GM12878 (cell line): ENCODE measurements around the gene LANCL2. TPM values are rescaled to one million over a fixed set of nuclear protein-coding genes. Genes with fewer than 3 reads are reported as not detected.

Experiments
- ATAC-seq: fragments of 200-7000 bp; cut with Tn5 transposase; 3 replicates; pipeline ENCODE4 v1.9.1; 2020; ENCODE audit warnings: mild to moderate bottlenecking, moderate library complexity
- BruUV-seq: library from RNA; stranded (reverse); fragments of 400-500 nt; replicated peaks from 2 replicates; lab custom pipeline; 2021; lab: Mats Ljungman, UMichigan
- CTCF ChIA-PET: fragments of 300-600 bp; sonication (Branson Sonifier 250); formaldehyde crosslinking; extraction: SDS; loops from one replicate; lab custom pipeline; 2021; ENCODE audit warnings: inconsistent platforms; lab: Yijun Ruan, JAX
- POLR2A ChIA-PET: fragments of 350-600 bp; formaldehyde crosslinking; extraction: SDS; loops from one replicate; lab custom pipeline; 2021; ENCODE audit warnings: inconsistent platforms; lab: Charles Lee
- RAD21 ChIA-PET: fragments of 300-600 bp; sonication (Branson Sonifier 250); formaldehyde crosslinking; loops from one replicate; lab custom pipeline; 2023; ENCODE audit warnings: antibody characterized with exemption; ENCODE audit not compliant: unreplicated experiment; lab: Charles Lee
- SMC1A ChIA-PET: fragments of 300-600 bp; sonication (Branson Sonifier 250); formaldehyde crosslinking; loops from one replicate; lab custom pipeline; 2023; ENCODE audit not compliant: unreplicated experiment, uncharacterized antibody; lab: Charles Lee
- DNase-seq: peaks from one replicate; pipeline ENCODE4 v3.0.0-alpha.2; 2011; ENCODE audit warnings: low read depth, low spot score
- FAIRE-seq: peaks from 3 replicates; lab custom pipeline; 2011; peaks lifted over from hg19 to GRCh38; lab: Jason Lieb, UNC
- H2AFZ ChIP-seq: 2 replicates; pipeline ENCODE4 v1.6.0; 2011; ENCODE audit warnings: low read depth, low read length, control low read depth; ENCODE audit not compliant: control insufficient read depth
- H3K27ac ChIP-seq: 2 replicates; pipeline ENCODE4 v1.5.1; 2011; ENCODE audit warnings: control low read depth; ENCODE audit not compliant: control insufficient read depth, insufficient read depth
- H3K27me3 ChIP-seq, 2 experiments: replicated peaks in 1 of 2; 2 replicates each; pipeline versions ENCODE4 v1.6.0 to v1.6.1; 2011; ENCODE audit warnings: low read length in 1 of 2; ENCODE audit not compliant: control insufficient read depth in 2 of 2, insufficient read depth in 2 of 2
- H3K36me3 ChIP-seq, 2 experiments: 2 replicates each; pipeline ENCODE4 v1.5.1; 2011; ENCODE audit warnings: low read length in 1 of 2; ENCODE audit not compliant: control insufficient read depth in 2 of 2, insufficient read depth in 2 of 2
- H3K4me1 ChIP-seq: 2 replicates; pipeline ENCODE4 v1.6.1; 2011; ENCODE audit warnings: mild to moderate bottlenecking, low read length, moderate library complexity, mixed read lengths; ENCODE audit not compliant: control insufficient read depth, insufficient read depth
- H3K4me2 ChIP-seq: 2 replicates; pipeline ENCODE4 v1.6.0; 2011; ENCODE audit warnings: control low read depth; ENCODE audit not compliant: control insufficient read depth, insufficient read depth
- H3K4me3 ChIP-seq: fragments of 200-600 bp; sonication (generic); 2 replicates; pipeline ENCODE4 v1.5.1; 2016
- H3K79me2 ChIP-seq: 2 replicates; pipeline ENCODE4 v1.6.0; 2011; ENCODE audit warnings: low read length; ENCODE audit not compliant: control insufficient read depth, insufficient read depth
- H3K9ac ChIP-seq: 2 replicates; pipeline ENCODE4 v1.8.0; 2011; ENCODE audit warnings: low read length, control low read depth, mixed read lengths; ENCODE audit not compliant: control insufficient read depth, insufficient read depth
- H3K9me3 ChIP-seq: replicated peaks from 3 replicates; pipeline ENCODE4 v1.5.1; 2011; ENCODE audit warnings: mild to moderate bottlenecking, low read length; ENCODE audit not compliant: control insufficient read depth, insufficient read depth
- H4K20me1 ChIP-seq: 2 replicates; pipeline ENCODE4 v1.6.0; 2011; ENCODE audit not compliant: control insufficient read depth, insufficient read depth
- BACH1 ChIP-seq: fragments of 450-650 bp; IDR thresholded peaks from 2 replicates; pipeline ENCODE4 v1.6.1; 2017; ENCODE audit warnings: mild to moderate bottlenecking, borderline replicate concordance
- BHLHE40 ChIP-seq, 2 experiments: fragments of 450-650 bp in 1 of 2; IDR thresholded peaks; 2 replicates each; pipeline ENCODE4 v1.6.1; 2011 to 2017; ENCODE audit warnings: low read depth in 2 of 2, borderline replicate concordance in 1 of 2, improper control_type of control experiment in 1 of 2, low read length in 1 of 2, mild to moderate bottlenecking in 1 of 2
- GABPA ChIP-seq: IDR thresholded peaks from 2 replicates; pipeline ENCODE4 v1.6.1; 2014; ENCODE audit warnings: antibody characterized with exemption, low read depth, mild to moderate bottlenecking, inconsistent platforms
- JUNB ChIP-seq: IDR thresholded peaks from 2 replicates; pipeline ENCODE4 v1.6.1; 2016; ENCODE audit warnings: antibody characterized with exemption, mild to moderate bottlenecking
- NFIC ChIP-seq: IDR thresholded peaks from 2 replicates; pipeline ENCODE4 v1.6.1; 2012; ENCODE audit warnings: low read depth, mild to moderate bottlenecking, inconsistent platforms, low read length, moderate library complexity
- PBX3 ChIP-seq: IDR thresholded peaks from 2 replicates; pipeline ENCODE4 v1.6.1; 2011; ENCODE audit warnings: mild to moderate bottlenecking, low read depth, low read length, moderate library complexity; ENCODE audit not compliant: insufficient replicate concordance
- RFX5 ChIP-seq: IDR thresholded peaks from 2 replicates; pipeline ENCODE4 v1.6.1; 2011; ENCODE audit warnings: low read depth, low read length, improper control_type of control experiment
- SMAD5 ChIP-seq: IDR thresholded peaks from 2 replicates; pipeline ENCODE4 v1.6.1; 2016; ENCODE audit warnings: antibody characterized with exemption, low read depth
- USF1 ChIP-seq: IDR thresholded peaks from 2 replicates; pipeline ENCODE4 v1.6.1; 2011; ENCODE audit warnings: borderline replicate concordance, low read depth, mild to moderate bottlenecking, moderate library complexity, mixed read lengths, low read length; ENCODE audit not compliant: insufficient read depth; ENCODE audit errors: extremely low read length
- ZNF24 ChIP-seq: fragments of 450-650 bp; IDR thresholded peaks from 2 replicates; pipeline ENCODE4 v1.6.1; 2017; ENCODE audit warnings: antibody characterized with exemption, mild to moderate bottlenecking
- WGBS: methylation state at CpG from one replicate; pipeline ENCODE4 v1.1.6; 2016; ENCODE audit warnings: low lambda C conversion rate; ENCODE audit not compliant: insufficient replicate concordance, insufficient coverage; ENCODE audit errors: missing lambda C conversion rate; 5-methylcytosine and 5-hydroxymethylcytosine counted together
- in situ Hi-C: fragments of 300-500 bp; cut with MboI; formaldehyde crosslinking; loops from 9 replicates; pipeline ENCODE4 v1.14.3; 2018; ENCODE audit warnings: mixed read lengths
- intact Hi-C: fragments of 100-400 bp; cut with micrococcal nuclease; formaldehyde crosslinking; loops from one replicate; pipeline ENCODE4 v1.14.2; 2022; ENCODE audit not compliant: unreplicated experiment
- polyA plus RNA-seq, 11 experiments: library from polyadenylated mRNA; depleted of rRNA in 4 of 11; unstranded in 6 of 11; stranded (reverse) in 5 of 11; fragments of >200 nt; fragmentation: Nextera tagmentation in 4 of 11; fragmentation: Illumina TruSeq in 1 of 11; extraction: Ambion mirVana in 4 of 11; extraction: Trizol in 1 of 11; gene quantifications; 1 replicate in 1 of 11; 2 replicates in 10 of 11; pipeline versions ENCODE4 v1.2.1 to v1.2.3, GENCODE V29; 2011 to 2016; ENCODE audit warnings: inconsistent platforms in 2 of 11, missing spikeins in 2 of 11, low read depth in 1 of 11
- total RNA-seq, 4 experiments: library from RNA; depleted of rRNA in 3 of 4; stranded (reverse); fragments of >200 nt in 3 of 4; fragmentation: Illumina TruSeq in 1 of 4; extraction: Trizol in 1 of 4; gene quantifications; 2 replicates each; pipeline versions ENCODE4 v1.2.1 to v1.2.3, GENCODE V29; 2013 to 2021
- TF ChIP-seq, protein P1 (sequence below): fragments of 450-650 bp; IDR thresholded peaks from 2 replicates; pipeline ENCODE4 v1.6.1; 2018; ENCODE audit warnings: mild to moderate bottlenecking, low read depth, moderate library complexity; ENCODE audit not compliant: partially characterized antibody

Gene LANCL2
- total and polyA plus RNA-seq, 10 of the 15 experiments (the other 5 are each of a cell fraction or from before 2014, with no cell fraction given), result 8.1 to 28.6 (median 16.4) TPM

DNA sequence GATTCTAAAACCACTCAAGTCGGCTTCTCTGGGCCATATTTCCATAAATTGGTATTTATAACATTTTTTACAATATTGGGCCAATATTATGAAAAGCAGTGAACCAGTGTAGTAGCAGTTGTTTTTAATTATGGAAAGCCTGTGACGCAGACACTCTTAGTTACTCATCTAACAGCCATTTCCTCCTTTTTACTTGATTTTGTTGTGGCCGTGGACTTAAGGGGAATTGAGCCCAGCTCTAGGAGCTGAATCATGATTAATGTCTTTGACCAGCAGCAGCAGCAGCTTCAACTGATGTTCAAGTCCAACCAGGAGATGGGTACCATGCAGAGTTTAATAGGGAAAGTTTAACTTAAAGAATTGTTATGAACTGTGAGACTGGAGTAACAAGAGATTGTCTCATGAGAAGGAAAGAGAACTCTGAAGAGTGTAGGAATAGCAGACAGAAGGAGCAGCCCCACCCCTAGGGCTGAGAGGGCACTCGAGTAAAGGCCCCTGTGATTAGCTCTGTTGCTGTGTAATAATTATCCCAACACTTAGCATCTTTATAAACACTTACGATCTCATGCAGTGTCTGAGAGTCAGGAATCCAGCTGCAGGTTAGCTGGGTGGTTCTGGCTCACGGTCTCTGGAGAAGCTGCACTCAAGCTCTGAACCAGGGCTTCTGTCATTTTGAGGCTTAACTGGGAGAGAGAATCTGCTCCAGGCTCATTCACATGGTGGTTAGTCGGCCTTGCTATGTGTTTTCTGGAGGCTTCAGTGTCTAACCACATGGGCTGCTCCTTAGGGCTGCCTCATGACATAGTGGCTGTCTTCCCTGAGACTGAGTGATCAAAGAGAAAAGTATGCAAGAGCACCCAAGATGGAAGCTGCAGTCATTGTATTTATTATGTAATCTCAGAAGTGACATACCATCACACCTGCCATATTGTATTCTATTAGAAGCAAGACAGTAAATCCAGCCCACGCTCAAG, 4.6 kb downstream of the LANCL2 start:
- no peak for FAIRE-seq
- Histone ChIP-seq H3K27me3 (no peaks in the 10 kb centered on the region), H3K36me3 (no peaks in the 10 kb centered on the region), H4K20me1 (no peaks in the 10 kb centered on the region), H3K4me3 (no peak overlapping the region), H3K79me2 (peaks cover 28% of the 10 kb centered on the region), H3K4me2 (no peak overlapping the region), H2AFZ (no peak overlapping the region), H3K9ac (no peak overlapping the region), H3K27ac (no peak overlapping the region), H3K9me3 (no peaks in the 10 kb centered on the region), H3K4me1 (peaks cover 17% of the 10 kb centered on the region)
- ChIA-PET POLR2A (no interaction called here), SMC1A (interaction anchor here (1.0 to 4.0 kb wide), 3 partner anchors 81 to 225 kb away, joined by 3 to 15 read pairs (median 3); no protein-coding TSS in a partner anchor), RAD21 (no interaction called here), CTCF (interaction anchor here (1.2 kb wide), 2 partner anchors 44 to 89 kb away, joined by 3 read pairs; no protein-coding TSS in a partner anchor)
- intact Hi-C loops, result loop anchor here (2.0 kb wide), 1 partner anchor 89 kb away; no protein-coding TSS in a partner anchor
- TF ChIP-seq GABPA (no peak), ZNF24 (no peak), BHLHE40 (IDR thresholded peaks at IDR 0.05; ENCODE audit: borderline replicate concordance in 1 of 2, low read depth in 2 of 2, low read length in 1 of 2) (no peak), SMAD5 (no peak), NFIC (no peak), RFX5 (no peak), BACH1 (no peak), PBX3 (no peak), JUNB (no peak), USF1 (no peak)
- TF ChIP-seq, protein P1, sequence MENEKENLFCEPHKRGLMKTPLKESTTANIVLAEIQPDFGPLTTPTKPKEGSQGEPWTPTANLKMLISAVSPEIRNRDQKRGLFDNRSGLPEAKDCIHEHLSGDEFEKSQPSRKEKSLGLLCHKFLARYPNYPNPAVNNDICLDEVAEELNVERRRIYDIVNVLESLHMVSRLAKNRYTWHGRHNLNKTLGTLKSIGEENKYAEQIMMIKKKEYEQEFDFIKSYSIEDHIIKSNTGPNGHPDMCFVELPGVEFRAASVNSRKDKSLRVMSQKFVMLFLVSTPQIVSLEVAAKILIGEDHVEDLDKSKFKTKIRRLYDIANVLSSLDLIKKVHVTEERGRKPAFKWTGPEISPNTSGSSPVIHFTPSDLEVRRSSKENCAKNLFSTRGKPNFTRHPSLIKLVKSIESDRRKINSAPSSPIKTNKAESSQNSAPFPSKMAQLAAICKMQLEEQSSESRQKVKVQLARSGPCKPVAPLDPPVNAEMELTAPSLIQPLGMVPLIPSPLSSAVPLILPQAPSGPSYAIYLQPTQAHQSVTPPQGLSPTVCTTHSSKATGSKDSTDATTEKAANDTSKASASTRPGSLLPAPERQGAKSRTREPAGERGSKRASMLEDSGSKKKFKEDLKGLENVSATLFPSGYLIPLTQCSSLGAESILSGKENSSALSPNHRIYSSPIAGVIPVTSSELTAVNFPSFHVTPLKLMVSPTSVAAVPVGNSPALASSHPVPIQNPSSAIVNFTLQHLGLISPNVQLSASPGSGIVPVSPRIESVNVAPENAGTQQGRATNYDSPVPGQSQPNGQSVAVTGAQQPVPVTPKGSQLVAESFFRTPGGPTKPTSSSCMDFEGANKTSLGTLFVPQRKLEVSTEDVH, result no peak
- DNase-seq, result no peak
- in situ Hi-C loops, result no loop called here
- BruUV-seq, result no TSS peak
- WGBS, result 97% methylated on average over 8 of the region's 8 CpGs
- no peak for ATAC-seq
